Neural cell (in vitro differentiated cells): ENCODE data around the gene IRX4.

Source experiments
- EP300 ChIP-seq: fragments of 450-650 bp; conservative IDR thresholded peaks from 2 replicates; pipeline ENCODE4 v1.6.1; 2014; ENCODE audit warnings: antibody characterized with exemption, mild to moderate bottlenecking, moderate library complexity; ENCODE audit not compliant: poor library complexity, severe bottlenecking
- MXI1 ChIP-seq: fragments of 450-650 bp; conservative IDR thresholded peaks from 2 replicates; pipeline ENCODE4 v1.6.1; 2014; ENCODE audit warnings: antibody characterized with exemption, mild to moderate bottlenecking; ENCODE audit not compliant: poor library complexity, severe bottlenecking
- RAD21 ChIP-seq: fragments of 450-650 bp; conservative IDR thresholded peaks from 2 replicates; pipeline ENCODE4 v1.6.1; 2014; ENCODE audit warnings: antibody characterized with exemption, mild to moderate bottlenecking, moderate library complexity
- TAF1 ChIP-seq: IDR thresholded peaks from 2 replicates; pipeline ENCODE4 v1.6.1; 2012; ENCODE audit warnings: low read depth
- TF ChIP-seq, protein P1 (sequence below): fragments of 450-650 bp; IDR thresholded peaks from 2 replicates; pipeline ENCODE4 v1.5.1; 2014; ENCODE audit warnings: antibody characterized with exemption, mild to moderate bottlenecking, moderate library complexity; ENCODE audit not compliant: poor library complexity, severe bottlenecking

DNA sequence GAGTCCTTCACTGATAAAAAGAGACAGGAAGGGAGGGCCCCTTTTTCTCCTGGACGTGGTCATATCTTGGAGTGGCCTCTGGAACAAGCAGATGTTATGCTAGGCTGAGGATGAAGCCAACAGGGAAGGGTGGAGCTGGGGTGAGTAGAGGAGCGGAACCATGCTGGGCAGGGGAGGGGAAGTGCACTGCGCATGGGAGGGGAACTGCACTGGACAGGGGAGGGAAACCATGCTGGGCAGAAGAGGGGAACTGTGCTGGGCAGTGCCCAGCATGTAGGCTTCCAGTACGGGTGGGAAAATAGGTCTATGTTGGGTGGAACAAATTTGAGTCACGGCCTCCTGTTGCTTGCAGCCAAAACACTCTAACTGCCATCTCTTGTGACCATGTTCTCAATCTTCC lies 19.3 kb upstream of the IRX4 start:
- no peak for TF ChIP-seq EP300
- no peak for TF ChIP-seq TAF1
- TF ChIP-seq, protein P1, sequence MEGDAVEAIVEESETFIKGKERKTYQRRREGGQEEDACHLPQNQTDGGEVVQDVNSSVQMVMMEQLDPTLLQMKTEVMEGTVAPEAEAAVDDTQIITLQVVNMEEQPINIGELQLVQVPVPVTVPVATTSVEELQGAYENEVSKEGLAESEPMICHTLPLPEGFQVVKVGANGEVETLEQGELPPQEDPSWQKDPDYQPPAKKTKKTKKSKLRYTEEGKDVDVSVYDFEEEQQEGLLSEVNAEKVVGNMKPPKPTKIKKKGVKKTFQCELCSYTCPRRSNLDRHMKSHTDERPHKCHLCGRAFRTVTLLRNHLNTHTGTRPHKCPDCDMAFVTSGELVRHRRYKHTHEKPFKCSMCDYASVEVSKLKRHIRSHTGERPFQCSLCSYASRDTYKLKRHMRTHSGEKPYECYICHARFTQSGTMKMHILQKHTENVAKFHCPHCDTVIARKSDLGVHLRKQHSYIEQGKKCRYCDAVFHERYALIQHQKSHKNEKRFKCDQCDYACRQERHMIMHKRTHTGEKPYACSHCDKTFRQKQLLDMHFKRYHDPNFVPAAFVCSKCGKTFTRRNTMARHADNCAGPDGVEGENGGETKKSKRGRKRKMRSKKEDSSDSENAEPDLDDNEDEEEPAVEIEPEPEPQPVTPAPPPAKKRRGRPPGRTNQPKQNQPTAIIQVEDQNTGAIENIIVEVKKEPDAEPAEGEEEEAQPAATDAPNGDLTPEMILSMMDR, result no peak
- TF ChIP-seq MXI1, result no peak
- TF ChIP-seq RAD21, result no peak
